H9 (cell line): ENCODE measurements around the gene SH3RF3. TPM values are rescaled to one million over a fixed set of nuclear protein-coding genes. Genes with fewer than 3 reads are reported as not detected.

Experiments
- DNase-seq: peaks from one replicate; pipeline ENCODE4 v3.0.0-alpha.2; 2017
- H2AFZ ChIP-seq: one replicate; pipeline ENCODE4 v1.6.1; 2013; ENCODE audit warnings: mild to moderate bottlenecking, low read length, control low read depth, moderate library complexity
- H2AK5ac ChIP-seq: 2 replicates; pipeline ENCODE4 v1.6.1; 2013; ENCODE audit warnings: low read length, control low read depth, mixed read lengths; ENCODE audit not compliant: insufficient read length
- H2BK120ac ChIP-seq: one replicate; pipeline ENCODE4 v1.6.1; 2013; ENCODE audit warnings: low read depth, mild to moderate bottlenecking, low read length, control low read depth, inconsistent platforms; ENCODE audit not compliant: poor library complexity, severe bottlenecking
- H2BK12ac ChIP-seq: 2 replicates; pipeline ENCODE4 v1.6.1; 2013; ENCODE audit warnings: low read length, control low read depth, mixed read lengths, low read depth; ENCODE audit not compliant: insufficient read length
- H2BK15ac ChIP-seq: 2 replicates; pipeline ENCODE4 v1.6.1; 2013; ENCODE audit warnings: low read depth, low read length, control low read depth
- H2BK20ac ChIP-seq: one replicate; pipeline ENCODE4 v1.6.1; 2013; ENCODE audit warnings: low read depth, mild to moderate bottlenecking, low read length, control low read depth, inconsistent platforms; ENCODE audit not compliant: poor library complexity, severe bottlenecking
- H2BK5ac ChIP-seq: 2 replicates; pipeline ENCODE4 v1.6.1; 2013; ENCODE audit warnings: low read length, control low read depth, mixed read lengths; ENCODE audit not compliant: insufficient read length
- H3K14ac ChIP-seq: 2 replicates; pipeline ENCODE4 v1.6.1; 2013; ENCODE audit warnings: low read length, control low read depth; ENCODE audit not compliant: insufficient read depth
- H3K18ac ChIP-seq: 2 replicates; pipeline ENCODE4 v1.6.1; 2013; ENCODE audit warnings: low read depth, mild to moderate bottlenecking, mixed read lengths, low read length, control low read depth; ENCODE audit not compliant: insufficient read length
- H3K23ac ChIP-seq: 2 replicates; pipeline ENCODE4 v1.6.1; 2013; ENCODE audit warnings: low read length, control low read depth, mixed read lengths, low read depth; ENCODE audit not compliant: insufficient read length
- H3K23me2 ChIP-seq: 2 replicates; pipeline ENCODE4 v1.6.1; 2013; ENCODE audit warnings: low read depth, mild to moderate bottlenecking, mixed read lengths, low read length, control low read depth; ENCODE audit not compliant: insufficient read length, poor library complexity, severe bottlenecking
- H3K27ac ChIP-seq: 2 replicates; pipeline ENCODE4 v1.5.1; 2013; ENCODE audit warnings: low read length, control low read depth, mixed read lengths, low read depth; ENCODE audit not compliant: insufficient read length
- H3K27me3 ChIP-seq: 2 replicates; pipeline ENCODE4 v1.6.1; 2013; ENCODE audit warnings: low read length, control low read depth, inconsistent platforms; ENCODE audit not compliant: insufficient read depth
- H3K4ac ChIP-seq: 2 replicates; pipeline ENCODE4 v1.6.1; 2013; ENCODE audit warnings: low read depth, mild to moderate bottlenecking, control low read depth, inconsistent platforms, low read length, moderate library complexity
- H3K4me1 ChIP-seq: 2 replicates; pipeline ENCODE4 v1.6.1; 2013; ENCODE audit warnings: low read length, control low read depth, inconsistent platforms; ENCODE audit not compliant: insufficient read depth
- H3K4me2 ChIP-seq: 2 replicates; pipeline ENCODE4 v1.6.1; 2013; ENCODE audit warnings: low read length, control low read depth, mixed read lengths; ENCODE audit not compliant: insufficient read length, insufficient read depth
- H3K56ac ChIP-seq: 2 replicates; pipeline ENCODE4 v1.6.1; 2013; ENCODE audit warnings: low read depth, mild to moderate bottlenecking, mixed read lengths, low read length, control low read depth; ENCODE audit not compliant: insufficient read length
- H3K79me1 ChIP-seq: 2 replicates; pipeline ENCODE4 v1.6.1; 2013; ENCODE audit warnings: low read depth, mild to moderate bottlenecking, moderate library complexity, low read length, control low read depth, inconsistent platforms; ENCODE audit not compliant: insufficient read depth, poor library complexity, severe bottlenecking
- H3K79me2 ChIP-seq: 2 replicates; pipeline ENCODE4 v1.6.1; 2013; ENCODE audit warnings: low read length, control low read depth, inconsistent platforms; ENCODE audit not compliant: insufficient read depth
- H3K9ac ChIP-seq: 2 replicates; pipeline ENCODE4 v1.6.1; 2013; ENCODE audit warnings: low read length, control low read depth, mixed read lengths; ENCODE audit not compliant: insufficient read length; ENCODE audit errors: extremely low read depth
- H3K9me3 ChIP-seq: one replicate; pipeline ENCODE4 v1.6.1; 2013; ENCODE audit warnings: low read depth, low read length, inconsistent platforms; ENCODE audit not compliant: control insufficient read depth
- H3T11ph ChIP-seq: one replicate; pipeline ENCODE4 v1.6.1; 2013; ENCODE audit warnings: mild to moderate bottlenecking, low read length, control low read depth, inconsistent platforms
- H4K20me1 ChIP-seq: one replicate; pipeline ENCODE4 v1.6.1; 2013; ENCODE audit not compliant: control insufficient read depth, insufficient read length, insufficient read depth
- H4K5ac ChIP-seq: 2 replicates; pipeline ENCODE4 v1.6.1; 2013; ENCODE audit warnings: low read depth, mild to moderate bottlenecking, mixed read lengths, low read length, control low read depth; ENCODE audit not compliant: insufficient read length
- H4K8ac ChIP-seq: replicated peaks from 2 replicates; pipeline ENCODE4 v1.6.1; 2013; ENCODE audit warnings: low read length, control low read depth, mixed read lengths, low read depth; ENCODE audit not compliant: insufficient read length
- H4K91ac ChIP-seq: 2 replicates; pipeline ENCODE4 v1.6.1; 2013; ENCODE audit warnings: low read depth, mild to moderate bottlenecking, moderate library complexity, mixed read lengths, low read length, control low read depth; ENCODE audit not compliant: insufficient read length
- H3K27ac Mint-ChIP-seq, 3 experiments: 2 replicates in 2 of 3; 3 replicates in 1 of 3; pipeline ENCODE4 v1.8.0; 2020 to 2021; ENCODE audit warnings: mixed read lengths in 3 of 3, mild to moderate bottlenecking in 1 of 3, moderate library complexity in 1 of 3
- H3K27me3 Mint-ChIP-seq: 2 replicates; pipeline ENCODE4 v1.8.0; 2021; ENCODE audit warnings: low read depth, mild to moderate bottlenecking, moderate library complexity, mixed read lengths
- H3K36me3 Mint-ChIP-seq, 3 experiments: 2 replicates in 2 of 3; 3 replicates in 1 of 3; pipeline ENCODE4 v1.8.0; 2020 to 2021; ENCODE audit warnings: low read depth in 3 of 3, mixed read lengths in 3 of 3; ENCODE audit not compliant: insufficient read depth in 1 of 3
- H3K4me1 Mint-ChIP-seq, 2 experiments: 2 replicates each; pipeline ENCODE4 v1.8.0; 2020; ENCODE audit warnings: mixed read lengths in 2 of 2
- H3K4me3 Mint-ChIP-seq, 2 experiments: 2 replicates in 1 of 2; 3 replicates in 1 of 2; pipeline ENCODE4 v1.8.0; 2020 to 2021; ENCODE audit warnings: mild to moderate bottlenecking in 2 of 2, mixed read lengths in 2 of 2, moderate library complexity in 1 of 2
- H3K9me3 Mint-ChIP-seq, 2 experiments: 2 replicates in 1 of 2; 3 replicates in 1 of 2; pipeline ENCODE4 v1.8.0; 2020; ENCODE audit warnings: mild to moderate bottlenecking in 2 of 2, mixed read lengths in 2 of 2, moderate library complexity in 1 of 2
- CTCF ChIP-seq: fragments of 200-600 bp; sonication (generic); conservative IDR thresholded peaks from 3 replicates; pipeline ENCODE4 v1.8.0; 2021; ENCODE audit warnings: antibody characterized with exemption, mild to moderate bottlenecking
- WGBS: extraction: QIAGEN DNeasy Blood & Tissue Kit; methylation state at CpG from one replicate; pipeline ENCODE4 v1.1.7; 2013; ENCODE audit warnings: missing lambda C conversion rate, low lambda C conversion rate, mixed read lengths; ENCODE audit not compliant: insufficient read length; ENCODE audit errors: extremely low coverage; 5-methylcytosine and 5-hydroxymethylcytosine counted together
- total RNA-seq: library from RNA; stranded (reverse); gene quantifications from 2 replicates; pipeline ENCODE4 v1.2.1, GENCODE V29; 2021

Gene SH3RF3
- total RNA-seq, 1 experiment from 2014 or later = 0.46 TPM

- H3K4me1 ChIP-seq = no peaks in the 10 kb centered on the region; the same call in 1 of the 2 replicates
- no peak overlapping the region for H2AFZ ChIP-seq
- H2BK15ac ChIP-seq = no peak overlapping the region
- no peaks in the 10 kb centered on the region for H3K79me1 ChIP-seq
- no peak for TF ChIP-seq CTCF
- no peak overlapping the region for H2BK120ac ChIP-seq
- no peaks in the 10 kb centered on the region for H3K27me3 ChIP-seq
- no peak overlapping the region for H2BK12ac ChIP-seq
- H2BK5ac ChIP-seq = no peak overlapping the region
- H3K18ac ChIP-seq = no peak overlapping the region
- no peak overlapping the region for H3K9ac ChIP-seq
- WGBS = no CpG with 5 or more reads among the region's 7 CpGs
- H4K8ac ChIP-seq = no peak overlapping the region
- H4K20me1 ChIP-seq = no peaks in the 10 kb centered on the region
- no peak overlapping the region for H3K23ac ChIP-seq
- no peak overlapping the region for H4K91ac ChIP-seq
- H3T11ph ChIP-seq = no peak overlapping the region
- no peak overlapping the region for H4K5ac ChIP-seq
- peaks cover 7 to 8% of the 10 kb centered on the region in 2 experiments; a peak in 4 of 5 replicates for H3K9me3 Mint-ChIP-seq
- H3K23me2 ChIP-seq = no peaks in the 10 kb centered on the region
- H3K27ac ChIP-seq = no peak overlapping the region
- H3K36me3 Mint-ChIP-seq = peaks cover 2 to 4% (median 2%) of the 10 kb centered on the region in 3 experiments; a peak in 3 of 7 replicates
- H3K27me3 Mint-ChIP-seq = no peaks in the 10 kb centered on the region; the same call in 1 of the 2 replicates
- no peak for DNase-seq
- H3K27ac Mint-ChIP-seq = no peak overlapping the region
- no peak overlapping the region for H3K4ac ChIP-seq
- no peak overlapping the region for H3K14ac ChIP-seq
- H3K56ac ChIP-seq = no peak overlapping the region
- no peak overlapping the region for H3K4me3 Mint-ChIP-seq
- H2AK5ac ChIP-seq = no peak overlapping the region
- peaks cover 31 to 32% of the 10 kb centered on the region in 2 experiments for H3K4me1 Mint-ChIP-seq
- no peak overlapping the region for H3K4me2 ChIP-seq
- H3K79me2 ChIP-seq = no peaks in the 10 kb centered on the region
- H2BK20ac ChIP-seq = no peak overlapping the region
- no peaks in the 10 kb centered on the region for H3K9me3 ChIP-seq
Measured at GRCh38 chr2:109172556-109173105, 43.6 kb downstream of the SH3RF3 start.
